SU-DHL-6 (cell line): ENCODE results near the gene PBX1.

Source experiments
- EZH2phosphoT487 ChIP-seq: fragments of 200-600 bp; sonication (generic), shearing (Covaris generic); conservative IDR thresholded peaks from 2 replicates; pipeline ENCODE4 v1.6.1; 2018; ENCODE audit warnings: mild to moderate bottlenecking, antibody characterized with exemption, low read length, moderate library complexity, mixed read lengths
- TF ChIP-seq, protein P1 (sequence below): fragments of 200-600 bp; sonication (generic); IDR thresholded peaks from one replicate; pipeline ENCODE4 v1.5.1; 2017; ENCODE audit warnings: antibody characterized with exemption, mild to moderate bottlenecking, low read length, moderate library complexity; ENCODE audit not compliant: insufficient read depth, poor library complexity, severe bottlenecking

DNA sequence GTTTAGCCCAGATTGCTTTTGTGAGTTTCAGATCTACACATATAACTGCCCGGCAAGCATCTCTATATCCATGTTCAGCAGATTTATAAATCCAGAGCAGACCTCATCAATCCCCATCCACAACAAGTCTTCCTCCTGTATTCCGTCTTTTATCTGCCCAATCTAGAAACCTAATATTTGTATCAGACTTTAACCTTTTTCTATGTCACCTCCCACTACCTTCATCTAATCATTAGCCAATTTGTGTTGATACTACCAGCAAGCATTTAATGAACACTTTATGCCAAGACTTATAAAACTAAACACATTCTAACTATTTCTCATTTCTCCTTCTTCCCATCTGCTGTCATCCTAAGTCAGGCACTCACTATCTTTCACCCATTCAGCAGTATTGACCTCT is 135.5 kb downstream of the PBX1 start:
- TF ChIP-seq, protein P1, sequence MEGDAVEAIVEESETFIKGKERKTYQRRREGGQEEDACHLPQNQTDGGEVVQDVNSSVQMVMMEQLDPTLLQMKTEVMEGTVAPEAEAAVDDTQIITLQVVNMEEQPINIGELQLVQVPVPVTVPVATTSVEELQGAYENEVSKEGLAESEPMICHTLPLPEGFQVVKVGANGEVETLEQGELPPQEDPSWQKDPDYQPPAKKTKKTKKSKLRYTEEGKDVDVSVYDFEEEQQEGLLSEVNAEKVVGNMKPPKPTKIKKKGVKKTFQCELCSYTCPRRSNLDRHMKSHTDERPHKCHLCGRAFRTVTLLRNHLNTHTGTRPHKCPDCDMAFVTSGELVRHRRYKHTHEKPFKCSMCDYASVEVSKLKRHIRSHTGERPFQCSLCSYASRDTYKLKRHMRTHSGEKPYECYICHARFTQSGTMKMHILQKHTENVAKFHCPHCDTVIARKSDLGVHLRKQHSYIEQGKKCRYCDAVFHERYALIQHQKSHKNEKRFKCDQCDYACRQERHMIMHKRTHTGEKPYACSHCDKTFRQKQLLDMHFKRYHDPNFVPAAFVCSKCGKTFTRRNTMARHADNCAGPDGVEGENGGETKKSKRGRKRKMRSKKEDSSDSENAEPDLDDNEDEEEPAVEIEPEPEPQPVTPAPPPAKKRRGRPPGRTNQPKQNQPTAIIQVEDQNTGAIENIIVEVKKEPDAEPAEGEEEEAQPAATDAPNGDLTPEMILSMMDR: no peak
- no peak for TF ChIP-seq EZH2phosphoT487
